Stimulated activated CD4-positive, alpha-beta T cell treated with anti-CD3 and anti-CD28 coated beads, Interleukin-4, amount 100 ng/mL, for 24 hours (primary cell): ENCODE measurements around the gene SLC23A2.

Source experiments
- DNase-seq: peaks from one replicate; pipeline ENCODE4 v3.0.0-alpha.2; 2020

SLC23A2 gene

DNA sequence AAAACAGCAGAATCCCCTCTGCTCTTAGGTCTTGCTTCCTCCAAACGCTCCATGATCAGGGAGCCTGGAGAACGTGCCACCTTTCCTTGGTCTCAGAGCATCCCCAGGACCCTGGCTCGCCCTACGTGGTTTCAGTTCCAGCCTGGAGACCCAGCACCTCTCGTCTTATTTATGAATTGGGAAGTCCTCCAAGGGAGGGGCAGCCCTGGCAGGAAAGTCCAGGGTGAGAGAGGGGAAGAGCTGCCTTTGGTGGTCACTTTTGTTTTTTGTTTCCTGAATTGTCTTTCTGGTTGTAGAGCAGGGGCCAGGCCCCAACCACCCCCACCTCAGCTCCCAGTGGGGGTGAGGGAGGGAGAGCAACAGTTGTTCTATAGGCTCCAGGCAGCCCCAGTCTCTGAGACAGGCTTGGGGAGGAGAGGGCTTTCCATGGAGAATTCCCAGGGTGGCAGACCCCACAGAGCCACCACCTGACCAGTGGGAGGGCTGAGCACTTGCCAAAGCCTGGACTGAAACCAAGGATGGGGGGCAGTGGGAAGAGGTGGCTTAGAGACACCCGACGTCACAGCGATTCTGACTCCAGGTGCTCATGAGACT, 190.8 kb downstream of the SLC23A2 start:
- no peak for DNase-seq

- DNase-seq = no peak
These were observed 191.6 kb downstream of the SLC23A2 start for GRCh38 chr20:4809707-4810106.

GRCh38 chr20:4808872-4809271, 192.4 kb downstream of the SLC23A2 start:
- no peak for DNase-seq

DNA sequence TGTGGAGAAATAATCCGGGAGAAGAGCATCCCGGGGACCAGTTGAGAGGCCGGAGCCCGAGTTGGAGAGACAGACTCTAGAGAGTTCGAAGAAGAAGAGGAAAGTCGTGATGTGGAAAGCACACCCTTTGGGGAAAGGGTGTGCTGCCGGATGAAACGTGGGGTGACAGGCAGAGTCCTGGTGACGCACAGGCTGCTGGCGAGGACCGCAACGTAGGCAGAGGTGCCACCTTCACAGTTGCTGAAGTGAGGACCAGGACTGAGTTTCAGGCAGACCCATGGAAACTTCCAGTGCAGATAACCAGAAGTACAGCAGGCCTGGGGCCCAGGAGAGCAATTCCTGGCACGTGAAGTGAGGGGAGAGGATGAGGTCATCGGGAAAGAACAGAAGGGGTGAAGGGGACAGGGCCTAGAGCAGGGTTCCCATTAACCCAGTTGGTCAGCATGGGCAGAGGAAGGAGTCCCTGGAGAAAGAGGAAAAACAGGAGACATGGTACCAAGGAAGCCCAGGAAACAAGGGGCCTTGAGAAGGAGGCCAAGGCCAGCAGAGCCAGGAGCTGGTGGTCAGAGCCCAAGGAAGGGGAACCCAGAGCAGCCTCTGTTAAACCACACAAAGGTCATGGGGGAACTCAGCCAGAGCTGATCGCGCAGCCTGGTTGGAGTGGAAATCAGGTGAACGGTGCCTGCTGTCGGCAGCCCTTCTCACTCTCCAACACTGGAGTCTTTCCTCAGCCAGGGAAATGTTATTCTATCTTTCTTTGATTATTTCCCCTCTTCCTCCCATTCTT, 195.5 kb downstream of the SLC23A2 start:
- DNase-seq = no peak

GRCh38 chr20:4802527-4802926, 198.8 kb downstream of the SLC23A2 start:
- no peak for DNase-seq
